HepG2 (cell line): Measurements from ENCODE around the gene SPAG4. TPM values are rescaled to one million over a fixed set of nuclear protein-coding genes. Genes with fewer than 3 reads are reported as not detected.
A peak's percentile ranks its signal among the peaks of the same experiment; 100 is the strongest.

ENCODE experiments used
- ERF ChIP-seq: IDR thresholded peaks from 2 replicates; pipeline ENCODE4 v1.6.1; 2018; ENCODE audit warnings: missing biosample characterization, missing genetic modification reagents
- KDM2A ChIP-seq: sonication (generic); formaldehyde crosslinking; IDR thresholded peaks from 2 replicates; pipeline ENCODE4 v1.4.0; 2020; ENCODE audit warnings: low read depth, missing genetic modification reagents, borderline replicate concordance
- MAZ ChIP-seq, 2 experiments: sonication (generic) in 1 of 2; formaldehyde crosslinking in 1 of 2; IDR thresholded peaks; 2 replicates each; pipeline versions ENCODE4 v1.5.0 to v1.6.1; 2012 to 2020; ENCODE audit warnings: low read depth in 2 of 2, mild to moderate bottlenecking in 2 of 2, borderline replicate concordance in 1 of 2, improper control_type of control experiment in 1 of 2, low read length in 1 of 2, missing genetic modification reagents in 1 of 2, moderate library complexity in 1 of 2
- MEIS1 ChIP-seq: sonication (generic); formaldehyde crosslinking; IDR thresholded peaks from 2 replicates; pipeline ENCODE4 v1.9.0; 2021; ENCODE audit warnings: mild to moderate bottlenecking, missing genetic modification reagents, moderate library complexity, borderline replicate concordance
- NFIB ChIP-seq: sonication (generic); formaldehyde crosslinking; IDR thresholded peaks from 2 replicates; pipeline ENCODE4 v1.9.0; 2021; ENCODE audit warnings: missing genetic modification reagents, mild to moderate bottlenecking, borderline replicate concordance
- ZNF484 ChIP-seq: sonication (generic); formaldehyde crosslinking; IDR thresholded peaks from 2 replicates; pipeline ENCODE4 v1.5.1; 2020; ENCODE audit warnings: mild to moderate bottlenecking, low read depth, missing genetic modification reagents, borderline replicate concordance
- ZNF83 ChIP-seq: sonication (generic); formaldehyde crosslinking; IDR thresholded peaks from 2 replicates; pipeline ENCODE4 v1.4.0; 2020; ENCODE audit warnings: missing genetic modification reagents, mild to moderate bottlenecking, borderline replicate concordance
- polyA plus RNA-seq, 8 experiments: library from polyadenylated mRNA; depleted of rRNA in 3 of 8; stranded (reverse) in 7 of 8; unstranded in 1 of 8; fragments of >200 nt; fragmentation: Illumina TruSeq in 4 of 8; extraction: Trizol in 4 of 8; gene quantifications; 2 replicates each; pipeline versions ENCODE4 v1.2.1 to v1.2.3, GENCODE V29; 2011 to 2016; ENCODE audit warnings: low read depth in 4 of 8, missing spikeins in 1 of 8, mixed read lengths in 1 of 8; ENCODE audit not compliant: insufficient read depth in 1 of 8
- total RNA-seq, 5 experiments: library from RNA; depleted of rRNA; stranded (reverse); fragments of >200 nt; fragmentation: Illumina TruSeq; extraction: Trizol; gene quantifications; 2 replicates each; pipeline ENCODE4 v1.2.3, GENCODE V29; 2016; ENCODE audit warnings: low read depth in 1 of 5
- TF ChIP-seq, protein P1 (sequence below): sonication (generic); formaldehyde crosslinking; IDR thresholded peaks from 2 replicates; pipeline ENCODE4 v1.5.1; 2020; ENCODE audit warnings: missing genetic modification reagents, mild to moderate bottlenecking, borderline replicate concordance
- TF ChIP-seq, protein P2 (sequence below): sonication (generic); formaldehyde crosslinking; IDR thresholded peaks from 2 replicates; pipeline ENCODE4 v1.4.0; 2020; ENCODE audit warnings: missing genetic modification reagents
- TF ChIP-seq, protein P3 (sequence below): sonication (generic); formaldehyde crosslinking; IDR thresholded peaks from 2 replicates; pipeline ENCODE4 v1.4.0; 2020; ENCODE audit warnings: mild to moderate bottlenecking, missing genetic modification reagents
- TF ChIP-seq, protein P4 (sequence below): sonication (generic); formaldehyde crosslinking; IDR thresholded peaks from 2 replicates; pipeline ENCODE4 v1.5.1; 2020; ENCODE audit warnings: mild to moderate bottlenecking, missing genetic modification reagents, moderate library complexity
- TF ChIP-seq, protein P5 (sequence below): sonication (generic); formaldehyde crosslinking; IDR thresholded peaks from 2 replicates; pipeline ENCODE4 v1.4.0; 2020; ENCODE audit warnings: missing genetic modification reagents
- TF ChIP-seq, protein P6 (sequence below): sonication (generic); formaldehyde crosslinking; IDR thresholded peaks from 2 replicates; pipeline ENCODE4 v1.4.0; 2020; ENCODE audit warnings: missing genetic modification reagents; ENCODE audit errors: not compliant biosample characterization

The SPAG4 gene
- total and polyA plus RNA-seq, 2 of the 13 experiments (the other 11 are each of a cell fraction or from before 2014, with no cell fraction given): 5.8 to 137 TPM

DNA sequence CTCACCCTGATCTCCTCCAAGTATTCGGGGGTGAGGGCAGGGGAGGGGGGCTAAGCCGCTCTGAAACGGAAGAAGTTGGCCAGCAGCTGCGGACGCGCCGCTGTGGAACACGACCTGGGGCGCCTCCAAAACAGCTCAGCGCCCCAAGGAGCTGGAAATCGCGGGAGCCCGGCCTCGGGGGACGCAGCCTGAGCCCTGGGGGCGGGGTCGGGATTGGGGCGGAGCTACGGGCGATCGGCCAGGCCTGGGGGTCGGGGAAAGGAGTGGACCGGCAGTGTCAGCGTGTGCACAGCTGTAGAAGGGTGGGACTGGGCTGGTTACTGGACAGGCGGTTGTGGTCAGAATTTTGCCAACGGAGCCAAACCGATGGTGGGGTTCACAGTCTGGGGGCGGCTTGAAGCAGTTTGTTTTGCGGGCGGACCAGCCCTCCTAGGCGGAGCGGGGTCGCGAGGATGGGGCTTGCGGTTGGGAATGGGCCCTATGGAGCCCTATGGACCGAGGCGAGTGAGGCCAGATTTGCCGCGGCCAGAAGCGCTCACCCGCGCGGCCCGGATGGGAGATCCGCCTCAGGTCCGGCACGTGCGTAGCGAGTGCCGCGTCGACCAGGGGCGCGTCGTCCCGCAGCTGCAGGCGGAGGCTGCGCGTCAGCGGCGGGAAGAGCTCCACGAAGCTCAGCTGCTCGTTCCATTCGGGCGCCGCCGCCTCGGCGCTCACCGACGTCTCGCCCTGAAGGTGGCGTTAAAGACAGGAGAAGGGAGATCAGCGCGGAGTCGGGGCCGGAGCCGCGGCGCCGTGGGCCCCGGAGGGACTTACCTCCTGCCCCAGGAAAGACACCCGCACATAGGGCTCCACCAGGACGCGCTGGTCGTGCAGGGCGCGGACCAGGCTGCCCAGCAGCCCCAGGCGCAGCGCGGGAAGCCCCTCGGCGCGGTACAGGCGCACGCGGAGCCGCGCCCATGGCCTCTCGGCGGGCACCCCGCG, 14.3 kb upstream of the SPAG4 start (continued):
- TF ChIP-seq, protein P1, sequence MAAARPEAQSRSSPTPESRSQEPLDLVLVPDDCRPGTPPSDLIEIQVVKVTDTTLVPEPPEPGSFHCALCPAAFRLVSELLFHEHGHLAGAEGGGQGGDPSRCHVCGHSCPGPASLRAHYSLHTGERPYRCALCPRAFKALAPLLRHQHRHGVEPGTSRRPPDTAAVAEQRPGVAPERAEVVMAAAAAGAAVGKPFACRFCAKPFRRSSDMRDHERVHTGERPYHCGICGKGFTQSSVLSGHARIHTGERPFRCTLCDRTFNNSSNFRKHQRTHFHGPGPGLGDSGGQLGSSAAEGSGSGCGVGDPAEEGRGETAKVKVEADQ (CRISPR knock-in tag): 0 out of 2 replicates have a peak, but pooled peaks have one; percentile 60
- TF ChIP-seq KDM2A (CRISPR knock-in tag) (peak; percentile 53; the same call in 1 of the 2 replicates), MAZ (IDR thresholded peaks at IDR 0.05; ENCODE audit: borderline replicate concordance, low read depth, low read length) (no peak), MAZ (CRISPR knock-in tag; IDR thresholded peaks at IDR 0.05; ENCODE audit: low read depth) (no peak), ERF (CRISPR knock-in tag) (peak; percentile 46; the same call in 1 of the 2 replicates), ZNF484 (CRISPR knock-in tag) (0 out of 2 replicates have a peak, but pooled peaks have one; percentile 75), ZNF83 (CRISPR knock-in tag) (0 out of 2 replicates have a peak, but pooled peaks have one; percentile 31), NFIB (CRISPR knock-in tag) (peak; percentile 72; the same call in 1 of the 2 replicates), MEIS1 (CRISPR knock-in tag) (0 out of 2 replicates have a peak, but pooled peaks have one; percentile 44)
- TF ChIP-seq, protein P2, sequence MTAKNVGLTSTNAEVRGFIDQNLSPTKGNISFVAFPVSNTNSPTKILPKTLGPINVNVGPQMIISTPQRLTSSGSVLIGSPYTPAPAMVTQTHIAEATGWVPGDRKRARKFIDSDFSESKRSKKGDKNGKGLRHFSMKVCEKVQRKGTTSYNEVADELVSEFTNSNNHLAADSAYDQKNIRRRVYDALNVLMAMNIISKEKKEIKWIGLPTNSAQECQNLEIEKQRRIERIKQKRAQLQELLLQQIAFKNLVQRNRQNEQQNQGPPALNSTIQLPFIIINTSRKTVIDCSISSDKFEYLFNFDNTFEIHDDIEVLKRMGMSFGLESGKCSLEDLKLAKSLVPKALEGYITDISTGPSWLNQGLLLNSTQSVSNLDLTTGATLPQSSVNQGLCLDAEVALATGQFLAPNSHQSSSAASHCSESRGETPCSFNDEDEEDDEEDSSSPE (CRISPR knock-in tag): peak; percentile 78
- TF ChIP-seq, protein P3, sequence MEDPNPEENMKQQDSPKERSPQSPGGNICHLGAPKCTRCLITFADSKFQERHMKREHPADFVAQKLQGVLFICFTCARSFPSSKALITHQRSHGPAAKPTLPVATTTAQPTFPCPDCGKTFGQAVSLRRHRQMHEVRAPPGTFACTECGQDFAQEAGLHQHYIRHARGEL (CRISPR knock-in tag): peak; percentile 72; the same call in 1 of the 2 replicates
- TF ChIP-seq, protein P4, sequence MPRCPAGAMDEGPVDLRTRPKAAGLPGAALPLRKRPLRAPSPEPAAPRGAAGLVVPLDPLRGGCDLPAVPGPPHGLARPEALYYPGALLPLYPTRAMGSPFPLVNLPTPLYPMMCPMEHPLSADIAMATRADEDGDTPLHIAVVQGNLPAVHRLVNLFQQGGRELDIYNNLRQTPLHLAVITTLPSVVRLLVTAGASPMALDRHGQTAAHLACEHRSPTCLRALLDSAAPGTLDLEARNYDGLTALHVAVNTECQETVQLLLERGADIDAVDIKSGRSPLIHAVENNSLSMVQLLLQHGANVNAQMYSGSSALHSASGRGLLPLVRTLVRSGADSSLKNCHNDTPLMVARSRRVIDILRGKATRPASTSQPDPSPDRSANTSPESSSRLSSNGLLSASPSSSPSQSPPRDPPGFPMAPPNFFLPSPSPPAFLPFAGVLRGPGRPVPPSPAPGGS (CRISPR knock-in tag): peak; percentile 89; the same call in 1 of the 2 replicates
- TF ChIP-seq, protein P5, sequence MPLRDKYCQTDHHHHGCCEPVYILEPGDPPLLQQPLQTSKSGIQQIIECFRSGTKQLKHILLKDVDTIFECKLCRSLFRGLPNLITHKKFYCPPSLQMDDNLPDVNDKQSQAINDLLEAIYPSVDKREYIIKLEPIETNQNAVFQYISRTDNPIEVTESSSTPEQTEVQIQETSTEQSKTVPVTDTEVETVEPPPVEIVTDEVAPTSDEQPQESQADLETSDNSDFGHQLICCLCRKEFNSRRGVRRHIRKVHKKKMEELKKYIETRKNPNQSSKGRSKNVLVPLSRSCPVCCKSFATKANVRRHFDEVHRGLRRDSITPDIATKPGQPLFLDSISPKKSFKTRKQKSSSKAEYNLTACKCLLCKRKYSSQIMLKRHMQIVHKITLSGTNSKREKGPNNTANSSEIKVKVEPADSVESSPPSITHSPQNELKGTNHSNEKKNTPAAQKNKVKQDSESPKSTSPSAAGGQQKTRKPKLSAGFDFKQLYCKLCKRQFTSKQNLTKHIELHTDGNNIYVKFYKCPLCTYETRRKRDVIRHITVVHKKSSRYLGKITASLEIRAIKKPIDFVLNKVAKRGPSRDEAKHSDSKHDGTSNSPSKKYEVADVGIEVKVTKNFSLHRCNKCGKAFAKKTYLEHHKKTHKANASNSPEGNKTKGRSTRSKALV (CRISPR knock-in tag): peak; percentile 94
- TF ChIP-seq, protein P6, sequence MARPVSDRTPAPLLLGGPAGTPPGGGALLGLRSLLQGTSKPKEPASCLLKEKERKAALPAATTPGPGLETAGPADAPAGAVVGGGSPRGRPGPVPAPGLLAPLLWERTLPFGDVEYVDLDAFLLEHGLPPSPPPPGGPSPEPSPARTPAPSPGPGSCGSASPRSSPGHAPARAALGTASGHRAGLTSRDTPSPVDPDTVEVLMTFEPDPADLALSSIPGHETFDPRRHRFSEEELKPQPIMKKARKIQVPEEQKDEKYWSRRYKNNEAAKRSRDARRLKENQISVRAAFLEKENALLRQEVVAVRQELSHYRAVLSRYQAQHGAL: peak; percentile 53
